BLaER1 (cell line): ENCODE measurements around the gene KIAA1755.

Experiments used
- H3K27ac ChIP-seq: shearing (Covaris generic); formaldehyde crosslinking; 2 replicates; pipeline ENCODE4 v1.8.1; 2022
- H3K27me3 ChIP-seq: shearing (Covaris generic); formaldehyde crosslinking; 2 replicates; pipeline ENCODE4 v1.8.1; 2022
- H3K36me3 ChIP-seq: shearing (Covaris generic); formaldehyde crosslinking; 2 replicates; pipeline ENCODE4 v1.8.1; 2022
- H3K4me1 ChIP-seq: shearing (Covaris generic); formaldehyde crosslinking; 2 replicates; pipeline ENCODE4 v1.8.1; 2022
- H3K4me2 ChIP-seq: shearing (Covaris generic); formaldehyde crosslinking; 2 replicates; pipeline ENCODE4 v1.8.1; 2022
- H3K4me3 ChIP-seq: shearing (Covaris generic); formaldehyde crosslinking; 2 replicates; pipeline ENCODE4 v1.8.1; 2022
- H3K9ac ChIP-seq: shearing (Covaris generic); formaldehyde crosslinking; 2 replicates; pipeline ENCODE4 v1.8.1; 2022
- H3K9me3 ChIP-seq: shearing (Covaris generic); formaldehyde crosslinking; 2 replicates; pipeline ENCODE4 v1.8.1; 2022
- H4K20me1 ChIP-seq: shearing (Covaris generic); formaldehyde crosslinking; 2 replicates; pipeline ENCODE4 v1.8.1; 2022
- Cebpa-rat ChIP-seq: shearing (Covaris generic); IDR thresholded peaks from 2 replicates; pipeline ENCODE4 v1.8.1; 2022

Gene KIAA1755

DNA sequence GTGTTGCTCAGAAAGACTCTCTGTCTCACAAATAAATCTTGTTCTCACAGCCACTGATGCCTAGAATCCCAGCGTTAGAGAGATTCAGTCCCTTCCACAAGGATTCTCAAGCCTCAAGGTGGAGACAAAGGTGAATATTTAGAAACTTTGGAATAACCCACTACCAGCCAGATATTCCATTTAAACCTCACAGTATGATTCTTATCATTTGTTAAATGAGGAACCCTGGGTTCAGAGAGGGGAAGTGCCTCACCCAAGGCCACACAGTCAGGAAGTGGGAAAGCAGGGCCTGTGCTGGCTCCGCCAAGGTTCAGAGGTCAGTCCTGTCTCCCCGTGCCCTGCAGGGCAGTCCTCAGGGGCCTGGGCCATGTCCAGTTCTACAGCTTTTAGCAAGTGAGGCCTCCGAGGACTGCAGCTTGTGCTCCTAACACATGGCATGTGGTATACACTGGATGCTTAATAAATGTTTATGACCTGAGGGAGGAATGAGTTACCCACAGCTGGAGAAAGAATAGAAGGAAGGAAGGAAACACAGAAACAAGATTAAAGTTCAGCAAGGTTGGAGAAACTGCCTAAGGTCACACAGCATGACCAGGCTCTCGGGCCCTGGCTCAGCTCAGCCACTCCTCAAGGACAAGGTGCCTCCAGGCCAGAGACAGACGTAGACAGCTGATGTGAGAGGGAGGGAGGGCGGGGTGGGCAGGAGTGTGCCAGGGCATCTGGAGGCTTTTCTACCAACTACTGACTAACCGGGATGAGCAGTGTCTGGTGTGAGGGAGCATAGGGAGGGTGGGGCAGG lies 91.5 kb downstream of the KIAA1755 start:
- Histone ChIP-seq H4K20me1 (no peaks in the 10 kb centered on the region), H3K9me3 (no peaks in the 10 kb centered on the region), H3K4me1 (peaks cover 8% of the 10 kb centered on the region), H3K4me3 (no peak overlapping the region), H3K27ac (no peak overlapping the region), H3K9ac (no peak overlapping the region), H3K36me3 (no peaks in the 10 kb centered on the region), H3K27me3 (0 out of 2 replicates have a peak, but pooled peaks cover 7% of the 10 kb centered on the region), H3K4me2 (0 out of 2 replicates have a peak overlapping the region, but pooled peaks have one; percentile 1)
- TF ChIP-seq Cebpa-rat, result no peak

DNA sequence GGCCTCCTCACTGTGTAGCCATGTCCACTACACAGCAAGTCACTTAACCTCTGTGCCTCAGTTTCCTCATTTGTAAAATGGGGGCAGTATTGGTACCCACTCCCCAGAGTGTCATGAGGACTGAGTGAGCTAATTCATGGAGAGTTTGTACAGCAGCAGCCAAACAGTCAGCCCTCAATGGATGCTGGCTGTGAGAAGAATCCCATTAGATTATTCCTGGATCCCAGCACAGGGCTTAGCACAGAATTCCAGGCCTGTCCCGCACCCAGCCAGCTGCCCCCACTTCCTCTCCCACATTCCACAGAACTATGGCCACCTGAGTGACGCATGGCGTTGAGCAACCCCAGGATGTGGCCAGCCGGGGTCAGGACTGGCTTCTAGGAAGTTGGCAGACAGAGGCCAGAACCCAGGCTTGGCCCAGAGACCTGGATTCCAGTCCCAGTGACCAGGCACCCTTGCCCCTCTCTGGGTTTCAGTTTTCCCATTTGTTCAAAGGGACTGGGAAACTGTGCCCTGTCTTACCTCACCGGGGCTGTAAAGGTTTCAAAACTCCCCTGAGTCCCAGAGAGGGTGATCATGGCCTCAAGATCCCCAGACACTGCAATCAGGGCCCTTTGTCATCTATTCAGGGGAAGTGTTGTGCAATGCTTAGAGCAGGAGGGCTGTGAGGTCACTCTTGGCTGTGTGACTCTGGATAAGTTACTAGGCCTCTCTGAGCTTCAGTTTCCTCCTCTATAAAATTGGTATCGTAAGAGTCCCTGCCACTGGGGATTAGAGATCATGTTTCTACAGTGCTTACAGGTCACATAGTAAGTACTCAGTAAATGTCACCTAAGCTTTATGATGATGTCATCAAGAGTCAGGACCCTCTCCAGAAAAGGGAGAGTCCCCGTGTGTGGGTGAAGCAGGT lies 92.4 kb downstream of the KIAA1755 start:
- no peaks in the 10 kb centered on the region for H4K20me1 ChIP-seq
- no peak overlapping the region for H3K4me2 ChIP-seq
- peak; percentile 55 for TF ChIP-seq Cebpa-rat
- peaks cover 8% of the 10 kb centered on the region for H3K4me1 ChIP-seq
- H3K27ac ChIP-seq, result no peak overlapping the region
- 0 out of 2 replicates have a peak, but pooled peaks cover 7% of the 10 kb centered on the region for H3K27me3 ChIP-seq
- H3K9ac ChIP-seq, result no peak overlapping the region
- H3K36me3 ChIP-seq, result no peaks in the 10 kb centered on the region
- no peak overlapping the region for H3K4me3 ChIP-seq
- H3K9me3 ChIP-seq, result no peaks in the 10 kb centered on the region

DNA sequence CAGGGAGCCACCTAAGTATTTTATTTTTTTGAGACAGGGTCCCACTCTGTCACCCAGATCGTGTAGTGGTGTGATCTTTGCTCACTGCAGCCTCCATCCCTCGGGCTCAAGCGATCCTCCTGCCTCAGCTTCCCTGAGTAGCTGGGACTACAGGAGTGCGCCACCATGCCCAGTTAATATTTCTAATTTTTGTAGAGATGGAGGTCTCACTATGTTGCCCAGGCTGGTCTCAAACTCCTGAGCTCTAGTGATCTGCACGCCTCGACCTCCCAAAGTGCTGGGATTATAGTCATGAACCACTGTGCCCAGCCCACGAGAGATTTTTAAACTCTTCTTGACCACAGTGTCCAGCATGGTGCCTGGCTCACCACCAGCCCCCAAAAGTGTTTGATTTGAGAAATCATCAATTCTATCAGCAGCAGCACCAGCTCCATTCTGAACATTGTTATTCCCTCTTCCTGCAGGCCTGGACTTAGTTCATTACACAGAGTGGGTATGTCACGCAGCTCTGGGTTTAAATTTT lies 93.1 kb downstream of the KIAA1755 start:
- H3K4me1 ChIP-seq, result peaks cover 8% of the 10 kb centered on the region
- H3K27ac ChIP-seq, result no peak overlapping the region
- no peaks in the 10 kb centered on the region for H4K20me1 ChIP-seq
- H3K4me2 ChIP-seq, result no peak overlapping the region
- 0 out of 2 replicates have a peak, but pooled peaks cover 7% of the 10 kb centered on the region for H3K27me3 ChIP-seq
- no peak for TF ChIP-seq Cebpa-rat
- no peaks in the 10 kb centered on the region for H3K36me3 ChIP-seq
- no peak overlapping the region for H3K9ac ChIP-seq
- no peak overlapping the region for H3K4me3 ChIP-seq
- no peaks in the 10 kb centered on the region for H3K9me3 ChIP-seq

GRCh38 chr20:38166703-38167233 lies 93.8 kb downstream of the KIAA1755 start:
- Histone ChIP-seq H3K27me3 (0 out of 2 replicates have a peak, but pooled peaks cover 7% of the 10 kb centered on the region), H3K4me3 (no peak overlapping the region), H3K36me3 (no peaks in the 10 kb centered on the region), H3K9me3 (no peaks in the 10 kb centered on the region), H3K4me2 (no peak overlapping the region), H3K27ac (no peak overlapping the region), H3K4me1 (peaks cover 8% of the 10 kb centered on the region), H3K9ac (no peak overlapping the region), H4K20me1 (no peaks in the 10 kb centered on the region)
- no peak for TF ChIP-seq Cebpa-rat

- Histone ChIP-seq H3K4me3 (no peak overlapping the region), H4K20me1 (no peaks in the 10 kb centered on the region), H3K27me3 (0 out of 2 replicates have a peak, but pooled peaks cover 7% of the 10 kb centered on the region), H3K4me1 (peaks cover 8% of the 10 kb centered on the region), H3K27ac (no peak overlapping the region), H3K9me3 (no peaks in the 10 kb centered on the region), H3K36me3 (no peaks in the 10 kb centered on the region), H3K9ac (no peak overlapping the region), H3K4me2 (no peak overlapping the region)
- TF ChIP-seq Cebpa-rat, result no peak
These were observed 94.4 kb downstream of the KIAA1755 start for GRCh38 chr20:38165966-38166702.

- no peaks in the 10 kb centered on the region for H3K9me3 ChIP-seq
- no peaks in the 10 kb centered on the region for H4K20me1 ChIP-seq
- H3K36me3 ChIP-seq, result no peaks in the 10 kb centered on the region
- no peak within 1 kb of the TSS for H3K9ac ChIP-seq
- H3K4me2 ChIP-seq, result peak within 1 kb of the TSS; percentile 71
- no peak within 1 kb of the TSS for H3K27ac ChIP-seq
- TF ChIP-seq Cebpa-rat, result no peak
- peaks cover 8% of the 10 kb centered on the region for H3K4me1 ChIP-seq
- H3K4me3 ChIP-seq, result 0 out of 2 replicates have a peak within 1 kb of the TSS, but pooled peaks have one; percentile 36
- H3K27me3 ChIP-seq, result 0 out of 2 replicates have a peak, but pooled peaks cover 7% of the 10 kb centered on the region
These were observed 95.2 kb downstream of the KIAA1755 start, which contains the start of gene TGM2 for GRCh38 chr20:38165089-38165965. Gene TGM2 (minus strand): TSS chr20:38165270. CDS start chr20:38165198, 72 bp downstream.

- no peak overlapping the region for H3K9ac ChIP-seq
- H3K27ac ChIP-seq, result no peak overlapping the region
- H4K20me1 ChIP-seq, result no peaks in the 10 kb centered on the region
- no peaks in the 10 kb centered on the region for H3K9me3 ChIP-seq
- H3K4me3 ChIP-seq, result 0 out of 2 replicates have a peak overlapping the region, but pooled peaks have one; percentile 36
- no peak for TF ChIP-seq Cebpa-rat
- H3K27me3 ChIP-seq, result 0 out of 2 replicates have a peak, but pooled peaks cover 7% of the 10 kb centered on the region
- no peaks in the 10 kb centered on the region for H3K36me3 ChIP-seq
- peak overlapping the region; percentile 71 for H3K4me2 ChIP-seq
- peaks cover 8% of the 10 kb centered on the region for H3K4me1 ChIP-seq
These were observed 95.9 kb downstream of the KIAA1755 start for GRCh38 chr20:38164624-38165088.

GRCh38 chr20:38164069-38164468 lies 96.5 kb downstream of the KIAA1755 start:
- H3K9me3 ChIP-seq, result no peaks in the 10 kb centered on the region
- no peak overlapping the region for H3K4me2 ChIP-seq
- no peak overlapping the region for H3K4me3 ChIP-seq
- peaks cover 8% of the 10 kb centered on the region for H3K4me1 ChIP-seq
- no peak for TF ChIP-seq Cebpa-rat
- H3K27me3 ChIP-seq, result 0 out of 2 replicates have a peak, but pooled peaks cover 7% of the 10 kb centered on the region
- no peaks in the 10 kb centered on the region for H4K20me1 ChIP-seq
- no peak overlapping the region for H3K27ac ChIP-seq
- H3K9ac ChIP-seq, result no peak overlapping the region
- no peaks in the 10 kb centered on the region for H3K36me3 ChIP-seq
